Memory B cell (primary cell): Measurements from ENCODE around the gene ZNF512.
"Not testable (repeated sequence)": the region's sequence is repeated elsewhere in the genome, so short reads cannot be mapped to it uniquely, and the experiment has no call there.

Experiments
- ATAC-seq: fragments of 150-1000 bp; cut with Tn5 transposase; 2 replicates; pipeline ENCODE4 v1.10.0; 2021; ENCODE audit warnings: low read depth, mild to moderate bottlenecking, moderate library complexity
- DNase-seq, 2 donors: peaks; one replicate each; pipeline ENCODE4 v3.0.0; 2022; ENCODE audit warnings: low spot score in 2 of 2
- H3K27ac Mint-ChIP-seq: one replicate; pipeline ENCODE4 v1.8.0; 2022; ENCODE audit warnings: mild to moderate bottlenecking, moderate library complexity, mixed read lengths
- H3K27me3 Mint-ChIP-seq: one replicate; pipeline ENCODE4 v1.8.0; 2022; ENCODE audit warnings: mixed read lengths
- H3K36me3 Mint-ChIP-seq: one replicate; pipeline ENCODE4 v1.8.0; 2022; ENCODE audit warnings: mild to moderate bottlenecking, mixed read lengths
- H3K4me1 Mint-ChIP-seq: one replicate; pipeline ENCODE4 v1.8.0; 2022; ENCODE audit warnings: mixed read lengths
- H3K4me3 Mint-ChIP-seq: one replicate; pipeline ENCODE4 v1.8.0; 2022; ENCODE audit warnings: mild to moderate bottlenecking, moderate library complexity, mixed read lengths
- H3K9me3 Mint-ChIP-seq: one replicate; pipeline ENCODE4 v1.8.0; 2022; ENCODE audit warnings: mixed read lengths

ZNF512 gene

DNA sequence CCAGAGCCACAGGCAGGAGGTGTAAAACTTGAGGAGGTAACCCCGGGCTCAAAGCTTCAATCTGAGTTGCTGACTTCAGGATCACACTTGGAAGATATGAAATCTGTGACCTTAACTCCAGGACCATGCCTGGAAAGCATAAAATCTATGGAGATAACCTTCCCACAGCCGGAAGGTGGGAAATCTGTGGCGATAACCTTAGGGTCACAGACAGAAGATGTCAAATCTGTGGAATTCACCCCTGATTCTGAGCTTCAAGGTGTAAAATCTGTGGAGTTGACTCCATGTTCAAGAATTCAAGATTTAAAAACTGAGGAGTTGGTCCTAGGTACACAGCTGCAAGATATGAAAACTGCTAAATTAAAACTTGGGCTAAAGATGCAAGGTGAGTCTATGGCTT lies 11.6 kb upstream of the ZNF512 start:
- Mint-ChIP-seq H3K4me3 (no peak overlapping the region), H3K9me3 (peaks cover 6% of the 10 kb centered on the region), H3K27me3 (peaks cover 19% of the 10 kb centered on the region), H3K27ac (no peak overlapping the region), H3K36me3 (peaks cover 8% of the 10 kb centered on the region), H3K4me1 (no peaks in the 10 kb centered on the region)
- ATAC-seq, result no peak
- no peak for DNase-seq

DNA sequence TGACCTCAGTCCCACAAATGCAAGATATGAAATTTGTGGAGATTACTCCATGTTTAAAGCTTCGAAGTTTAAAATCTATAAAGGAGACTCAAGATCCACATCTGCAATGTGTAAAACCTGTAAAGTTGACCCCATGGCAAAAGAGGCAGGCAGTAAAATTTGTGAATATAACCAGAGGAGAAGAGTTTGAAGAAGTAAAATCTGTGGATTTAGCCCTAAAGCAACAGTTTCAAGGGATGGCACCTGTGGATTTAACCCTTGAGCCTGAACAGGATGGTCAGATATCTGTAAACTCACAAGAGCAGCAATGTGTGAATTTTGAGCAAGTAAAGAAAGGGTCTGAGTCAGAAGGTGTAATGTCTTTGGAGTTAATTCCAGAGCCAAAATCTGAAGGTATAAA lies 11.2 kb upstream of the ZNF512 start:
- H3K36me3 Mint-ChIP-seq, result peaks cover 6% of the 10 kb centered on the region
- no peaks in the 10 kb centered on the region for H3K4me1 Mint-ChIP-seq
- ATAC-seq, result no peak
- H3K27me3 Mint-ChIP-seq, result peaks cover 18% of the 10 kb centered on the region
- no peak for DNase-seq
- H3K9me3 Mint-ChIP-seq, result peaks cover 6% of the 10 kb centered on the region
- no peak overlapping the region for H3K4me3 Mint-ChIP-seq
- no peak overlapping the region for H3K27ac Mint-ChIP-seq

DNA sequence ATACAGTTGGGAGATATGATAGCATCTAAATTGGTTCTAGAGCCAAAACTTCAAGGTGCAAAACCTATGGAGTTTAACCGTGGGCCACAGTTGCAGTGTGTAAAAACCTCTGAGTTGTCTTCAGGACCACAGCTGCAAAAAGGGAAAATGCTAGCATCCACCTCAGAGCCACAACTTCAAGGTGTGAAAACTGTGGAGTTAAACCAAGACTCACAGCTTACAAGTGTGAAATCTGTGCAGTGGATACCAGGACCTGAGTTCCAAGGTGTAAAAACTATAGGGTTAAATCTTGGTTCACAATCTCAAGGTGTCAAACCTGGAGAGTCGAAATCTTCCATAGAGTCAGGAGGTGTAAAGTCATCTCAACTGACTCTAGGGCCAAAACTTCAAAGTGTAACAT lies 10.4 kb upstream of the ZNF512 start:
- no peak for ATAC-seq
- Mint-ChIP-seq H3K9me3 (peaks cover 6% of the 10 kb centered on the region), H3K36me3 (peaks cover 6% of the 10 kb centered on the region), H3K27ac (no peak overlapping the region), H3K4me3 (no peak overlapping the region), H3K27me3 (peaks cover 14% of the 10 kb centered on the region), H3K4me1 (no peaks in the 10 kb centered on the region)
- DNase-seq, result no peak

DNA sequence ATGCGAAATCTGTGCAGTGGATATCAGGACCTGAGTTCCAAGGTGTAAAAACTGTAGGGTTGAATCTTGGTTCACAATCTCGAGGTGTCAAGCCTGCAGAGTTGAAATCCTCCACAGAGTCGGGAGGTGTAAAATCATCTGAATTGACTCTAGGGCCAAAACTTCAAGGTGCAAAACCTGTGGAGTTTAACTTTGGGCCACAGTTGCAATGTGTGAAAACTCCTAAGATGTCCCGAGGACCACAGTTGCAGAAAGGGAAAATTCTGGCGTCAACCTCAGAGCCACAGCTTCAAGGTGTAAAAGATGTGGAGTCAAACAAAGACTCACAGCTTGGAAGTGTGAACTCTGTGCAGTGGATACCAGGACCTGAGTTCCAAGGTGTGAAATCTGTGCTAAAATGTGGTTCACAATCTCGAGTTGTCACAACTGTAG lies 9.8 kb upstream of the ZNF512 start:
- H3K27me3 Mint-ChIP-seq, result peaks cover 11% of the 10 kb centered on the region
- H3K9me3 Mint-ChIP-seq, result peaks cover 8% of the 10 kb centered on the region
- no peak for ATAC-seq

DNA sequence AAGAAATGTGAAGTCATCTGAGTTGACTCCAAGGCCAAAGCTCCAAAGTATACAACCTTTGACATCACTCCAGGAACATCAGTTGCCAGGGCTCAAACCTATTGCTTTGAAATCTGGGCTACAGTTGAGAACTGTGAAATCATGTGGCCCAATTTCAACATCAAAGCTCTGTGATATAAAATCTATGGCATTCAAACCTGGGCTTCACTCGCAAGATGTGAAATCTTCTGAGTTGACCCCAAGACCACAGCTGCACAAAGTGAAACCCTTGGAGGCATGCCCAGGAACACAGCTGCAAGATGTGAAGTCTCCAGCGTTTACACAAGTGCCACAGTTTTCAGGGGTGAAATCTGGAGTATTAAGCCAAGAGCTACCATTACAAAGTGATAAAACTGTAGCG lies 9.4 kb upstream of the ZNF512 start:
- peaks cover 8% of the 10 kb centered on the region for H3K9me3 Mint-ChIP-seq
- H3K4me1 Mint-ChIP-seq, result no peaks in the 10 kb centered on the region
- no peak for ATAC-seq
- H3K27ac Mint-ChIP-seq, result no peak overlapping the region
- H3K27me3 Mint-ChIP-seq, result peaks cover 7% of the 10 kb centered on the region
- DNase-seq, result no peak
- peaks cover 4% of the 10 kb centered on the region for H3K36me3 Mint-ChIP-seq
- no peak overlapping the region for H3K4me3 Mint-ChIP-seq

More for the DNA sequence above, 9.8 kb upstream of the ZNF512 start:
- Mint-ChIP-seq H3K4me3 (no peak overlapping the region), H3K36me3 (peaks cover 6% of the 10 kb centered on the region), H3K27ac (no peak overlapping the region), H3K4me1 (no peaks in the 10 kb centered on the region)
- no peak for DNase-seq

DNA sequence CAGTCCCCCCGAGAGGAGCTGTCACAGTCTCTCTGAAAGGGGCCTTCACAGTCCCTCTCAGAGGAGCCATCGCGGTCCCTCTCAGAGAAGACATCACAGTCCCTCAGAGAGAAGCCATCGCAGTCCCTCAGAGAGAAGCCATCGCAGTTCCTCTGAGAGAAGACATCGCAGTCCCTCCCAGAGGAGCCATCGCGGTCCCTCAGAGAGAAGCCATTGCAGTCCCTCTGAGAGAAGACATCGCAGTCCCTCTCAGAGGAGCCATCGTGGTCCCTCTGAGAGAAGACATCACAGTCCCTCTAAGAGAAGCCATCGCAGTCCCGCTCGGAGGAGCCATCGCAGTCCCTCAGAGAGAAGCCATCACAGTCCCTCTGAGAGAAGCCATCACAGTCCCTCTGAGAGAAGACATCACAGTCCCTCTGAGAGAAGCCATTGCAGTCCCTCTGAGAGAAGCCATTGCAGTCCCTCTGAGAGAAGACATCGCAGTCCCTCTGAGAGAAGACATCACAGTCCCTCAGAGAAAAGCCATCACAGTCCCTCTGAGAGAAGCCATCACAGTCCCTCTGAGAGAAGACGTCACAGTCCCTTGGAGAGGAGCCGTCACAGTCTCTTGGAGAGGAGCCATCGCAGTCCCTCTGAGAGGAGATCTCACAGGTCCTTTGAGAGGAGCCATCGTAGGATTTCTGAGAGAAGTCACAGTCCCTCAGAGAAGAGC lies 1.3 kb upstream of the ZNF512 start:
- Mint-ChIP-seq H3K27ac (peak overlapping the region; percentile 67), H3K9me3 (peaks cover 4% of the 10 kb centered on the region), H3K4me3 (peak overlapping the region; percentile 96), H3K4me1 (peaks cover 23% of the 10 kb centered on the region), H3K27me3 (no peaks in the 10 kb centered on the region), H3K36me3 (peaks cover 11% of the 10 kb centered on the region)
- no peak for ATAC-seq
- no peak for DNase-seq

DNA sequence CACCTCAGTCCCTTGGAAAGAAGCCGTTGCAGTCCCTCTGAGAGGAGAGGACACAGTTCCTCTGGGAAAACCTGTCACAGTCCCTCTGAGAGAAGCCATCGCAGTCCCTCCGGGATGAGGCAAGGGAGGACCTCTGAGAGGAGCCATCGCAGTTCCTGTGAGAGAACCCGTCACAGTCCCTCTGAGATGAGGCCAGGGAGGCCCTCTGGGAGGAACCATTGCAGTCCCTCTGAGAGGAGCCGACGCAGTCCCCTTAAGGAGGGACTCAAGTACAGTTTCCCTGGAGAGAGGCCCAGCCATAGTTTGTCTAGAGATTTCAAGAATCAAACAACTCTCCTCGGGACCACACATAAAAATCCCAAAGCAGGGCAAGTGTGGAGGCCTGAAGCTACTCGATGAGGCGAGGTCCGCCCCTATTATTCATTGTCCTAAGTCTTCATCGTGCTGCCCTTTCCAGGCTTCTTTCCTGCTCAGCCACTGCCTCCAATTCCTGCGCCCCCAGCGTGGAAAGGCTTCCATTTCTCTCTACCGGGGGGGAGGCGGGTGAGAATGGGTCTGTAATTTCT lies 630 bp upstream of the ZNF512 start:
- H3K27me3 Mint-ChIP-seq, result no peaks in the 10 kb centered on the region
- H3K4me1 Mint-ChIP-seq, result peaks cover 27% of the 10 kb centered on the region
- peak overlapping the region; percentile 94 for H3K27ac Mint-ChIP-seq
- H3K4me3 Mint-ChIP-seq, result peak overlapping the region; percentile 96
- DNase-seq, result peak; percentile 0 to 23
- H3K36me3 Mint-ChIP-seq, result peaks cover 14% of the 10 kb centered on the region
- ATAC-seq, result no peak
- peaks cover 4% of the 10 kb centered on the region for H3K9me3 Mint-ChIP-seq

DNA sequence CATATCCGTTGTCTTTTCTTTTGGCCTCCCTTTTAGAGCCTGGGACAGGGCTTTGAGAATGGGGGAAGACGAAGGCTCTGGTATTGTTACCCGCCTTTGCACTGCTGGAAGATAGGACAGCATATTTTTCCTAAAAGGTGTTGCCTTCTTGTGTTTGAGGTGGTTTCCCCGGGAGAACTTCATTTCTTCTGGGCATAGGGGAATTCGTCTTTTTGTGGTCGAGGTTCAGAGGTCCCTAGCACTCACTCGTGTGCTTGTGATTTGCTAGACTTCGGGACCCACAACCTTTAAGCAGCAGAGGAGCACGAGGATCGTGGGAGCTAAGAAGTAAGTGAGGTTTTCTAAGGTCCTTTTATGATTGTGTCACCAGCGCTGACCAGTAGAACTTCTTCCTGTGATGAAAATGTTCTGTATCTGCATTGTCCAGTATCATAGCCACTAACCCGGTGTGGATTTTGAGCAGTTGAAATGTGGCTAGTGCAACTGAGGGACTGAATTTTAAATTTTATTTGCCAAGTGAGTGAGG lies 611 bp downstream of the ZNF512 start:
- Mint-ChIP-seq H3K9me3 (peaks cover 2% of the 10 kb centered on the region), H3K4me3 (peak overlapping the region; percentile 96), H3K4me1 (peaks cover 30% of the 10 kb centered on the region), H3K27me3 (no peaks in the 10 kb centered on the region), H3K27ac (peak overlapping the region; percentile 94), H3K36me3 (peaks cover 16% of the 10 kb centered on the region)
- DNase-seq, result no peak
- peak; percentile 5 for ATAC-seq

DNA sequence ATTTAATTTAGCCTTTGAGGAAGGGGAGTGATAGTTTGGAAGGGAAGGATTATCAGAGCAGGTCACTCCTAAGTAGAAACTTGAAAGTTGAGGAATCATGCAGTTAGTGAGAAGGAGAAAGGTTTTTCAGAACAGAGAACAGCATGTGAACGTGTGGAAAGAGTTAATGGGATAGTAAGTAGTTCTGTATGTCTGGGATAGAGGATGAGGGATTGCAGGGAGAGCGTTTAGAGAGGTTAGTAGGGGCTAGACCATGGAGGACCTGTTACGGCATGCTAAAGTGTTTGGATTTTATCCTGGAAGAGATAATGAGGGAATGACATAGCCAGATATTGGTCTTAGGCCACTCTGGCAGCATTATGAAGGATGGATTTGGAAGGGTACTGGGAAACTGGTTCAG lies 1.8 kb downstream of the ZNF512 start:
- H3K4me3 Mint-ChIP-seq, result peak overlapping the region; percentile 8
- ATAC-seq (no peak), DNase-seq (no peak)
- no peaks in the 10 kb centered on the region for H3K9me3 Mint-ChIP-seq
- H3K27me3 Mint-ChIP-seq, result no peaks in the 10 kb centered on the region
- peaks cover 30% of the 10 kb centered on the region for H3K4me1 Mint-ChIP-seq
- no peak overlapping the region for H3K27ac Mint-ChIP-seq
- H3K36me3 Mint-ChIP-seq, result peaks cover 20% of the 10 kb centered on the region

DNA sequence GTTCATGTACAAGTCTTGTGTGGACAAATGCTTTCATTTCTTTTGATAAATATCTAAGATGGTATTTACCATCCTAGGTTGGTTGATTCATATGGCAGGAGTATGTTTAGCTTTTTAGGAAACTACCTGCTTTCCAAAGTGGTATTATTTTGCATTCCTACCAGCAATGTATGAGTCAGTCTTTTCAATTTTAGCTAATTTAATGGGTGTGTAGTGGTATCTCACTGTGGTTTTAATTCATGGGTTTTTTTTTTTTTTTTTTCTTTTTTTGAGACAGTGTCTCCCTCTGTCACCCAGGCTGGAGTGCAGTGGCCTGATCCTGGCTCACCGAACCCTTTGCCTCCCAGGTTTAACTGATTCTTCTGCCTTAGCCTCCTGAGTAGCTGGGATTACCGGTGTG lies 4.2 kb downstream of the ZNF512 start:
- peaks cover 11% of the 10 kb centered on the region for H3K9me3 Mint-ChIP-seq
- ATAC-seq (no peak), DNase-seq (no peak)
- no peak overlapping the region for H3K4me3 Mint-ChIP-seq
- H3K36me3 Mint-ChIP-seq, result peaks cover 35% of the 10 kb centered on the region
- H3K4me1 Mint-ChIP-seq, result peaks cover 33% of the 10 kb centered on the region
- H3K27ac Mint-ChIP-seq, result no peak overlapping the region
- H3K27me3 Mint-ChIP-seq, result no peaks in the 10 kb centered on the region

DNA sequence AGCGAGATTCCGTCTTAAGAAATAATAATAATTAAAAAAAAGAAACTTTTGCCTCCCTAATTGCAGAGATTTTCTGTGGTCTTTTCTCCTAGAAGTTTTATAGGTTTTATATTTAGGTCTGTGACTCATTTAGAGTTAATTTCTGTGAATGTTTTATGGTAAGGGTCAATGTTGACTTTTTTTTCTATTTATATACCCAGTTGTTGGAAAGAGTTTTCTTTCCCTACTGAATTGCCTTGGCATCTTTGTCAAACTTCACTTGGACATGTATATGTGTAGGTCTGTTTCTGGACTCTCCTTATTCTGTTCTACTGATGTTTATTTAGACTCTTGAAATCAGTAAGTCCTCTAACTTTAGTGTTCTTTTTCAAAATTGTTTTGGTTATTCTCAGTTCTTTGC lies 5.5 kb downstream of the ZNF512 start:
- ATAC-seq (no peak), DNase-seq (no peak)
- Mint-ChIP-seq H3K27me3 (no peaks in the 10 kb centered on the region), H3K27ac (no peak overlapping the region), H3K36me3 (peaks cover 38% of the 10 kb centered on the region), H3K4me1 (peaks cover 30% of the 10 kb centered on the region), H3K4me3 (no peak overlapping the region), H3K9me3 (peaks cover 12% of the 10 kb centered on the region)

DNA sequence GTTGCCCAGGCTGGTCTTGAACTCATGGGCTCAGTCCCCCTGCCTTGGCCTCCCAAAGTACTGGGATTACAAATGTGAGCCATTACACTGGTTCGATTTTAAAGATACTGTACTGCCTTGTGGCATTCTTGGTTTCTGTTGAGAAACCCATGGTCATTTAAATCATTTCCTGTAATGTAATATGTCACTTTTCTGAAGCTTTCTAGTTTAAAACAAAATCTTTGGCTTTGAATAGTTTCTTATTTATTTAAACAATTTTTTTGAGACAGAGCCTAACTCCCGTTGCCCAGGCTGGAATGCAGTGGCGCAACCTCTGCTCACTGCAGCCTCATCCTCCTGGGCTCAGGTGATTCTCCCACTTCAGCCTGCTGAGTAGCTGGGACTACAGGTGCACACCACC lies 8.9 kb downstream of the ZNF512 start:
- no peak overlapping the region for H3K27ac Mint-ChIP-seq

DNA sequence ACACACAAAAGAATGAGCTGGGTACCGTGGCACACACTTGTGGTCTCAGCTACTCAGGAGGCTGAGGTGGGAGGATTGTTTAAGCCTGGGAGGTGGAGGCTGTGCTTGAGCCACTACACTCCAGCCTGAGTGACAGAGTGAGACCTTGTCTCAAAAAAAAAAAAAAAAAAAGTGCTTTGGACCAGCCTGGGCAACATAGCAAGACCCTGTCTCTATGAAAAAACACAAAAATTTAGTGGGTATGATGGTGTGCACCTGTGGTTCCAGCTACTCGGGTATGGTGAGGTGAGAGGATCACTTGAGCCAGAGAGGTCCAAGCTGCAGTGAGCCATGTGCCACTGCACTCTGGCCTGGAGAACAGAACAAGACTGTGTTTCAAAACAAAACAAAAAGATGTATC lies 10.4 kb downstream of the ZNF512 start:
- no peak for DNase-seq
- Mint-ChIP-seq H3K27ac (no peak overlapping the region), H3K9me3 (peaks cover 14% of the 10 kb centered on the region), H3K4me1 (peaks cover 6% of the 10 kb centered on the region), H3K4me3 (no peak overlapping the region), H3K36me3 (peaks cover 52% of the 10 kb centered on the region), H3K27me3 (no peaks in the 10 kb centered on the region)
- ATAC-seq, result no peak

More for the DNA sequence above, 8.9 kb downstream of the ZNF512 start:
- Mint-ChIP-seq H3K4me3 (no peak overlapping the region), H3K36me3 (peaks cover 53% of the 10 kb centered on the region), H3K27me3 (no peaks in the 10 kb centered on the region), H3K4me1 (peaks cover 11% of the 10 kb centered on the region), H3K9me3 (peaks cover 14% of the 10 kb centered on the region)
- no peak for ATAC-seq
- DNase-seq, result no peak

DNA sequence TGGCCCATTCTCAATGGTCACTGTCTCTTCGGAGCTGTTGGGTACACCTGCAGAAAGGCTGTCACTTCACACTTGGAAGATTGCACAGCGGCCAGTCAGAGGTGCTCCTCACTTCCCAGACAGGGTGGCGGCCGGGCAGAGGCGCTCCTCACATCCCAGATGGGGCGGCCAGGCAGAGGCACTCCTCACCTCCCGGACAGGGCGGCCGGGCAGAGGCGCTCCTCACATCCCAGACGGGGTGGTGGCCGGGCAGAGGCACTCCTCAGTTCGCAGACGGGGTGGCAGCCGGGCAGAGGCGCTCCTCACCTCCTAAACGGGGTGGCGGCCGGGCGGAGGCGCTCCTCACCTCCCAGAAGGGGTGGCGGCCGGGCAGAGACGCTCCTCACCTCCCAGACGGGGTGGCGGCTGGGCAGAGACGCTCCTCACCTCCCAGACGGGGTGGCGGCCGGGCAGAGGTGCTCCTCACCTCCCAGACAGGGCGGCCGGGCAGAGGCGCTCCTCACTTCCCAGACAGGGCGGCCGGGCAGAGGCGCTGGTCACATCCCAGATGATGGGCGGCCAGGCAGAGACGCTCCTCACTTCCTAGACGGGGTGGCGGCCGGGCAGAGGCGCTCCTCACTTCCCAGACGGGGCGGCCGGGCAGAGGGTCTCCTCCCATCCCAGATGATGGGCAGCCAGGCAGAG lies 11.3 kb downstream of the ZNF512 start:
- H3K4me1 Mint-ChIP-seq, H3K27me3 Mint-ChIP-seq, H3K4me3 Mint-ChIP-seq, DNase-seq, H3K27ac Mint-ChIP-seq, ATAC-seq: not testable (repeated sequence)
- peaks cover 14% of the 10 kb centered on the region for H3K9me3 Mint-ChIP-seq
- H3K36me3 Mint-ChIP-seq, result peaks cover 53% of the 10 kb centered on the region
